COLO668 (cell line): ENCODE measurements around the gene KRTAP19-6.
"Not testable (repeated sequence)": the region's sequence is repeated elsewhere in the genome, so short reads cannot be mapped to it uniquely, and the experiment has no call there.

ENCODE experiments used
- DNase-seq: peaks from one replicate; lab custom pipeline; 2025; ENCODE audit not compliant: unreplicated experiment; lab: John Stamatoyannopoulos, UW

Gene KRTAP19-6

GRCh38 chr21:30541764-30542163 is at the start of gene KRTAP19-6:
KRTAP19-6 (minus strand) TSS chr21:30541864; CDS start chr21:30541833, 31 bp downstream.
- no peak for DNase-seq

- DNase-seq: no peak
These were observed 48.6 kb upstream of the KRTAP19-6 start, which contains the start of gene KRTAP22-2 for GRCh38 chr21:30590297-30590696. KRTAP22-2 (minus strand) TSS chr21:30590397.

- DNase-seq: no peak
These were observed 41.2 kb upstream of the KRTAP19-6 start for GRCh38 chr21:30582870-30583269.

GRCh38 chr21:30580132-30580531 is 38.5 kb upstream of the KRTAP19-6 start:
- DNase-seq: no peak

- DNase-seq: no peak
These were observed 37.7 kb upstream of the KRTAP19-6 start for GRCh38 chr21:30579346-30579745.

- no peak for DNase-seq
These were observed 36.1 kb upstream of the KRTAP19-6 start for GRCh38 chr21:30577766-30578165.

GRCh38 chr21:30567617-30568016 is 26.0 kb upstream of the KRTAP19-6 start:
- DNase-seq: no peak

- DNase-seq: no peak
These were observed 22.0 kb upstream of the KRTAP19-6 start for GRCh38 chr21:30563630-30564029.

- DNase-seq: no peak
These were observed 21.4 kb upstream of the KRTAP19-6 start for GRCh38 chr21:30563072-30563471.

GRCh38 chr21:30561957-30562356 is 20.3 kb upstream of the KRTAP19-6 start:
- DNase-seq: no peak

GRCh38 chr21:30561264-30561895 is 19.7 kb upstream of the KRTAP19-6 start, which contains the start of gene KRTAP19-7:
KRTAP19-7 (minus strand) TSS chr21:30561314; CDS start chr21:30561289, 25 bp downstream.
- no peak for DNase-seq

GRCh38 chr21:30555095-30555494 is 13.4 kb upstream of the KRTAP19-6 start:
- no peak for DNase-seq

GRCh38 chr21:30552782-30553181 is 11.1 kb upstream of the KRTAP19-6 start:
- DNase-seq: no peak

GRCh38 chr21:30518876-30519275 is 22.8 kb downstream of the KRTAP19-6 start:
- no peak for DNase-seq

GRCh38 chr21:30515681-30516080 is 26.0 kb downstream of the KRTAP19-6 start:
- DNase-seq: no peak

GRCh38 chr21:30505621-30506205 is 36.0 kb downstream of the KRTAP19-6 start:
- not testable (repeated sequence) for DNase-seq

- DNase-seq: no peak
These were observed 39.6 kb downstream of the KRTAP19-6 start, which contains the start of gene KRTAP19-5 for GRCh38 chr21:30502041-30502440. KRTAP19-5 (minus strand) TSS chr21:30502141; CDS start chr21:30502090, 51 bp downstream.

- no peak for DNase-seq
These were observed 44.6 kb downstream of the KRTAP19-6 start, which contains the start of gene KRTAP19-4 for GRCh38 chr21:30497065-30497464. KRTAP19-4 (minus strand) TSS chr21:30497165; CDS start chr21:30497110, 55 bp downstream.

- DNase-seq: no peak
These were observed 49.7 kb downstream of the KRTAP19-6 start, which contains the start of gene KRTAP19-3 for GRCh38 chr21:30491963-30492428. KRTAP19-3 (minus strand) TSS chr21:30492013; CDS start chr21:30491957, 56 bp downstream.
